Fibroblast of skin of abdomen (primary cell): ENCODE results near the gene RNF144B.

Source experiments
- DNase-seq: peaks from one replicate; pipeline ENCODE4 v3.0.0-alpha.2; 2013

The RNF144B gene

DNA sequence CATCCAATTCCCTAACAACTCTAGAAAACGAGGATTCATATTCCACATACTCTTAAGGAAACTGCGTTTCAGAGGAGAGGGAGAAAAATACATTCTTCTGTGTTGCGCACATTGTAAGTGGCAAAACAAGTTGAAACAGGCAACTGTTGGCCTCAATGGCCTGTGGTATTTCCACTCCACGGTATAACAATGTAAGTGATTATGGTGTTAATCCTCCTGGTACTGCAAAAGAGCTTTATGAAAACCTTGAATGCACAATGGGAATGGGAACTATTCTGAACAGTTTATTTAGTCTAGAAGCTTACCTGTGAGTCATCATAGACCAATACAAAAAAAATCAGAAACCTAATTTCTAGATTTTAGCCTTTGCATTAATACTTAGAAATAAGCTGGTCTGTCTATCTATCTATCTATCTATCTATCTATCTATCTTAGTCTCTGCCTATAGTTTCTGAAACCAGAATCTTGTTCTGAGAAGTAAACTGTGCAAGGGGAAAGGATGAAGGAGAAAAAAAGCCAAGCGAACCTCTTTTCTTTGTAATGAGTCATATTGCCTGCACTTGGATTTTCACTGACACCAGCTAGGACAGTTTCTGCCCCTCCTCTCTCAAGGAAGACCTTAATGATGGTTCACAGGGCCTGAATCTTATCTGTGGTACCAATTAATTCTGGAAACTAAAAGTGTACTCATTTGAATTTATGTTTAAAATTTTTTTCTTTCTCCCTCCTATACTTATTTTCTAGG lies 101.5 kb downstream of the RNF144B start:
- peak; percentile 35 for DNase-seq

- no peak for DNase-seq
Observed at GRCh38 chr6:18489335-18489734, 102.2 kb downstream of the RNF144B start.

DNA sequence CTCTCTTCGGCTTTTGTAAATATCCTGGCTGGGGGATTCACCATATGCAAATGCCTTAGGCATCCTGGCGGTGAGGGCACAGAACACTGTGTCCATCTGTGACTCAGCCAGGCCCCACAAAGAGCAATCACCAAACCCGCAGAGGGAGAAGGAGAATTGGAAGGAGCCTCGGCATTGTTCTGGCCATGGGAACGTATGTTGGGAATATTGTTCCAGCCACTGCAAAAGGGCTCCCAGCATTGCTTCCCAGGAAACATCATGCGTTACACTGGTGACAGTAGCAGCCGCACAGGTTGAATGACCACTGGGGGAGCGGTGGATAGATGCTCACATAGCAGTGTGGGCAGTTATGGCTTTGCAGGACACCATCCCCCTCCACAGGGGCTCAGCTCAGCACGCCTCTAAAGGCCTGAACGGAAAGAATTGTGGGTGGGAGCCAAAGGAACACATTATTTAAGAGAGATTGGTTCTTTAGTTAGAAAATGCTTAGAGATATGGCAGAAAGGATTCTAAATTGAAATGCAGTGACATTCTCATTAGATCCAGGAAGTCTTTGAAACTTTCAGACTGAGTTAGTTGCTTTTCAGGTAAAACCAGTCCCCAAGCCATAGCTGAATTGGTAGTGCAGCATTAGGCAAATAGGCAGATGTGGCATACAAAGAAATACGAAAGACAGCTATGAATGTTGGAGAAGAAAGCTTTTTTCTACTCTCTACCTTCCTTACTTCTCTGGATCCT lies 104.3 kb downstream of the RNF144B start:
- DNase-seq = no peak

GRCh38 chr6:18492972-18493371 lies 105.8 kb downstream of the RNF144B start:
- no peak for DNase-seq

GRCh38 chr6:18493382-18493891 lies 106.3 kb downstream of the RNF144B start:
- DNase-seq = no peak

DNA sequence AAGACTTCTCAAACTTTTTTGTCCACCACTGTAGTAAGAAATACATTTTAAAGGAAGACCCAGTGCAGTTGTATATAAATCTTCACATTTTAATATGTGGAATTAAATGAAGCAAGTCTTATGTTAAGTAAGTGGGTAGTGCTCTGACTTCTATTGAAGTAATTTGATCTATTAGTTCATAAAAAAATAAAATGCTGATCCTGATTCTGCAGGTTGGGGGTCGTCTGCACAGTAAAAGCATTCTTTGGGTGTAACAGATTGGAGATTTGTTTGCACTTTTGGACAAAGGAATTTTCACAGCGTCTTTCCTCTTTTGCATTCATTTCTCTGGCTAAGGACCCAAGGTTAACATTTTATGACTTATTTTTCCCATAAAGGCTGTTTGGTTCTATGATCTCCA lies 106.8 kb downstream of the RNF144B start:
- DNase-seq = no peak

GRCh38 chr6:18495236-18495635 lies 108.1 kb downstream of the RNF144B start:
- DNase-seq = no peak

GRCh38 chr6:18496462-18496861 lies 109.3 kb downstream of the RNF144B start:
- DNase-seq = no peak

GRCh38 chr6:18497006-18497405 lies 109.9 kb downstream of the RNF144B start:
- DNase-seq = no peak

- no peak for DNase-seq
Observed at GRCh38 chr6:18498408-18498807, 111.3 kb downstream of the RNF144B start.

DNA sequence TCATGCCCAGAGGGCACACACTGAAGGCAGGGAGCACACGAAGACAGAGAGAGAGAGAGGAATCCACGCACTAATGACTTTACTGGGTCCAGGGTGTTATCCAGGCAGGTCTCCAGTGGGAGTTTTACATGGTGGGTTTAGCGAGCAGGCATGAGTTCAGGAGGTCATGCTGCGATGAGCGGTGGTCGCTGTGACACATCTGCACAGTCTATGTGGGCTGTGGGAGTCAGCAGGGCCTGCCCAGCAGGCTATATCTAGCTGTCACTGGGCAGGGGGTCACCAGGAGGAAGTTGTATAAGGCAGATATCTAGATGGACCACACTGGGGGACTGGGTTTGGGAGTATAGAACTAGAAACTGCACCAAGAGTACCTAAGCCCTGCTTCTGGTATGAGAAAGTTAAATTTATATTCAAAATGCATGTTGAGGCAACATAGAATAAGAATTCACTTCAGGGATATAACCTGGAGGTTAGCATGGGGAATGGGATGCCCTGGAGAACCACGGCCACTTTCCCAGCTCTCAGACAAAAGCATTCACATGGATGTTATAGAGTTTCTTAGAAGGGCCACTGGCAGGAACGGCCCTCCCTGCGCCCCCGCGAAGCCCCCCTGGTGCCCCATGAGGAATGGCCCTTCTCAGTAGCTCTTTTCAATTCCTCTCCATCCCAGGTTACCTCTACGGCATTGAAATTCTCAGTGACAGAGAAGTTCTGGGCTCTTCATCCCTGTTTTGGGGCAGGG lies 113.9 kb downstream of the RNF144B start:
- DNase-seq = no peak

DNA sequence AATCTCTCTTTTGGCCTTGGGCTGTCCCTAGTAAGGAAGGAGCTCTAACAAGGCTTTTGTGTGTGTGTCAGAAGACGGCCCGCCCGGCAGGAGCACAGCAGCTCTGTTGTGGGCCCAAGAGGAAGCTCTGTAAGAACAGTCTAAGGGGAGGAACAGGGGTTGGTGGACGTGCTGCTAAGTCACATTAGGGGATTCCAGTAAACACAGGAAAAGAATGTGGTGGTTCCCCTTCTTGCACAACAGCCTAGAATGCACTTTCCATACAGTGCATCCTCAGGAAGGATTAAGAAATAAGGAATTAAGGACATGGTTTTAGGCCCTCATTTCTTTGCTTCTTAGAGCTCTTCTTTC lies 114.5 kb downstream of the RNF144B start:
- DNase-seq = peak; percentile 86

DNA sequence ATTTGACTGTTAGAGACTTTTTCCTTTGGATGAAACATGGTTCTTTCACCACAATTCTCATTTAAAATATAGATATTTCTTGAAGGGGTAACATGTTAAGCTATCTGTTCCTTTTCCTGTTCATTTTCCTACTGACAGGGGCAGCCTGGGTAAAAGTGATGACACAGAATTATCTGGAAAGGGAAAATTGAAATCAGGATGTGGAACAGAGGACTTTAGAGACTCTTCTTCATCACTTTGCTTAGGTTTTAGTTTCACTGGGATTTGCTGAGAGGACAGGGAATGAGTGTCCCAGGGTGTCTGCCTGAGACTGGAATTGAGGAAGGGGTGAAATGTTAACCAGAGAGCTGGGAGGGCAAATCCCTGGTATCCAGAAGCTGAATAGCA lies 116.0 kb downstream of the RNF144B start:
- DNase-seq = no peak

- peak; percentile 77 for DNase-seq
Observed at GRCh38 chr6:18503593-18504231, 116.6 kb downstream of the RNF144B start.

GRCh38 chr6:18504232-18504596 lies 117.1 kb downstream of the RNF144B start:
- no peak for DNase-seq

DNA sequence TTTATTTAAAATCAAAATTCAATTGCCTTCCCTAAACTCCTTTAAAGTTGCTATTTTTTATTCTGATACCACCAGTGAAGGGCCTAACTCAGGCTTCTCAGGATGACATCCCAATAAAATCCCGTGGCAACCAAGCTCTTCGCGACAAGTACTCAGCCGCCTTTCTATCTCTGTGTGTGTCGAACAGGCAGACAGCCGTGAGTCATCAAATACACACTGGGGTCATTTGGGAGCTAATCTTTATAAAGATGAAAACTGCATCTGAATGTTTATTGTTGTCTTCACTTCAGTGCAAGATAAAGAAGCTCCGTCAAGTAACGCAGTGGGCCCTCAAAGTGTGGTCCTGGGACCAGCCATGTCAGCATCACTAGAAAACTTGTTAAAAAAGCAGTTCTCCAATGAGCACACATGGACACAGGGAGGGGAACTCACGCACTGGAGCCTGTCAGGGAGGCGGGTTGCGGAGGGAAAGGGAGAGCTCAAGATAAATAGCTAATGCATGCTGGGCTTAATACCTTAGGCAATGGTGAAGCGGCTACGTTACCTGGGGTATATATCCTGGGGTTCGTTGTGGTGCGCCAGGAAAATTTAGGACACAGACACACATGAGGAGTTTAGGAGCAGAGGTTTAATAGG lies 119.3 kb downstream of the RNF144B start:
- DNase-seq = peak; percentile 8

DNA sequence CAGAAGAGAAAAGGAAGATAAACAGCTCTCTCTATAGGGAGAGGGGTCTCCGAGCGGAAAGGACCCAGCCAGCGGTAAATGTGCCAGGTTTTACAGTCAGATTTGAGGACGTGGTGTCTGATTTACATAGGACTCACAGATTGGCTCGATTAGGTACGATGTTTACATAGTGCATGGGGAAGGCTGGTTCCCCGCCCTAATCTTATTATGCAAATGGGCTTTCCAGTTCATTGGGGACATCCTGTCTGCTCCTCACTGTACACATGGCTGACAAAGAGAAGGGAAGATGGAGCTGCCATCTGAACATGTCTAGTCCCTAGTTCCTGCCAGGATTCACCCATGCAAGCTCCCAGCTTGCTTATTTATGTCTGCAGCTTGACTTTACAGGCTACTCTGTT lies 119.9 kb downstream of the RNF144B start:
- DNase-seq = no peak

GRCh38 chr6:18507561-18507960 lies 120.4 kb downstream of the RNF144B start:
- peak; percentile 46 for DNase-seq

- DNase-seq = no peak
Observed at GRCh38 chr6:18509871-18510643, 122.9 kb downstream of the RNF144B start.

- no peak for DNase-seq
Observed at GRCh38 chr6:18510644-18511033, 123.5 kb downstream of the RNF144B start.

DNA sequence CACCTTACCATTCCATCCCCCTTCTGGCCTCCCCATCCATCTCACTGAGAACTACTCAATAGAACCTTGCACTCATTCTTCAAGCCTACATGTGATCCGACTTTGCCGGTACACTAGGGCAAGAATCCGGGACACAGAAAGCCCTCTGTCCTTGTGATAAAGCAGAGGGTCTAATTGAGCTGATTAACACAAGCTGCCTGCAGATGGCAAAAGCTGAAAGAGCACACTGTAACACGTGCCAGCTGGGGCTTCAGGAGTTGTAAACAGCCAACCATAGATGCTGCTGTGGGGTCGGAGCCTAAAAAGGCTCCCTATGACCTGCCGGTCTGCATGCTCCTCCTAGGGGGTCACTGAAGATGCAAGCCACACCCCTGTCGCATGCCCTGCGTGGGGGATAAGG lies 124.1 kb downstream of the RNF144B start:
- DNase-seq = no peak
